WI38 (cell line): ENCODE data around the gene CT45A2.
"Not testable (repeated sequence)": the region's sequence is repeated elsewhere in the genome, so short reads cannot be mapped to it uniquely, and the experiment has no call there.

ENCODE experiments used
- H3K4me3 ChIP-seq: 2 replicates; pipeline ENCODE4 v1.5.1; 2011; ENCODE audit warnings: low read depth, mild to moderate bottlenecking, control low read depth, low read length

The CT45A2 gene

GRCh38 chrX:135819912-135820311 lies at the start of gene CT45A2:
Gene CT45A2 (minus strand): TSS chrX:135820012. CDS start chrX:135816265, 3,747 bp downstream.
- not testable (repeated sequence) for H3K4me3 ChIP-seq

- not testable (repeated sequence) for H3K4me3 ChIP-seq
Measured at GRCh38 chrX:135854438-135854837, 34.6 kb upstream of the CT45A2 start, which contains the start of gene CT45A8. Gene CT45A8 (minus strand): TSS chrX:135854538. CDS start chrX:135850783, 3,755 bp downstream.

GRCh38 chrX:135837180-135837579 lies 17.4 kb upstream of the CT45A2 start, which contains the start of gene CT45A7:
Gene CT45A7 (minus strand): TSS chrX:135837280. CDS start chrX:135833533, 3,747 bp downstream.
- not testable (repeated sequence) for H3K4me3 ChIP-seq

- not testable (repeated sequence) for H3K4me3 ChIP-seq
Measured at GRCh38 chrX:135802687-135803086, 17.1 kb downstream of the CT45A2 start, which contains the start of gene CT45A6. Gene CT45A6 (minus strand): TSS chrX:135802787. CDS start chrX:135798993, 3,794 bp downstream.

GRCh38 chrX:135785403-135785802 lies 34.4 kb downstream of the CT45A2 start, which contains the start of gene CT45A5:
Gene CT45A5 (minus strand): TSS chrX:135785503. CDS start chrX:135781729, 3,774 bp downstream.
- not testable (repeated sequence) for H3K4me3 ChIP-seq

GRCh38 chrX:135768091-135768490 lies 51.7 kb downstream of the CT45A2 start, which contains the start of gene CT45A3:
Gene CT45A3 (minus strand): TSS chrX:135768191. CDS start chrX:135764444, 3,747 bp downstream.
- not testable (repeated sequence) for H3K4me3 ChIP-seq
